ENCODE results near the gene ACTR3. TPM values are rescaled to one million over a fixed set of nuclear protein-coding genes. Genes with fewer than 3 reads are reported as not detected.
A peak's percentile ranks its signal among the peaks of the same experiment; 100 is the strongest.

ACTR3 gene
- total and polyA plus RNA-seq, 2 donors from 2014 or later: 69.3 to 265 TPM

DNA sequence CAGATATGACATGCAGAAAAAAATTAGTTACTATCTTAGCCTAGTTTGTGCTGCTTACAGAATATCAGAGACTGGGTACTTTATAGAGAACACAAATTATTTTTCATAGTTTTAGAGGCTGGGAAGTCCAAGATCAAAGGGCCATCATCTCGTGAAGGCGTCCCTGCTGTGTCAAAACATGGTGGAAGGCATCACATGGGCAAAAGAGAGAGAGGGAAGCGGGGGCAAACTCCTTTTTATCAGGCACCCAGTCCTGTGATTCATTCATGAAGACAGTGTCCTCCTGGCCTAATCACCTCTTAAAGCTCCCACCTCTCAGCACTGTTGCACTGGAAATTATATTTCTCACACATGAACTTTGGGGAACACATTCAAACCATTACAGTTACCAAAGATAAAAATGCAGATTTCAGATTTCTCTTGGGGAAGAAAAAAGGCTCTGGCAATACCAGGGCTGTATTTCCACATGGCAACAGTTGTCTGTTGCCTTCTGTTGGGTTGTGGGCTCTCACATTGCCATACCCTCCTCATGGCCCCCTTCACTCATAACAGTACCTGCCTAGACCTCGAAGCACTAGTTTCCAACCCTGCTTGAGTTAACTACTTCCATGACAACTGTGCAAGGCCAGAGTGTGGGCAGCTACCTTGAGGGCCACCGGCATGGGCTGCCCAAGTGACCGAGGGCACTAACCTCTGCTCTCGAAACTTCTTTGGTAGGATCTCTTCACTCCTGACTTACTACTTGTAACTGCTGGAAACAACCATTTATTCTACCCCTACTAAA lies 2.7 kb upstream of the ACTR3 start:
- TF ChIP-seq, protein P1, sequence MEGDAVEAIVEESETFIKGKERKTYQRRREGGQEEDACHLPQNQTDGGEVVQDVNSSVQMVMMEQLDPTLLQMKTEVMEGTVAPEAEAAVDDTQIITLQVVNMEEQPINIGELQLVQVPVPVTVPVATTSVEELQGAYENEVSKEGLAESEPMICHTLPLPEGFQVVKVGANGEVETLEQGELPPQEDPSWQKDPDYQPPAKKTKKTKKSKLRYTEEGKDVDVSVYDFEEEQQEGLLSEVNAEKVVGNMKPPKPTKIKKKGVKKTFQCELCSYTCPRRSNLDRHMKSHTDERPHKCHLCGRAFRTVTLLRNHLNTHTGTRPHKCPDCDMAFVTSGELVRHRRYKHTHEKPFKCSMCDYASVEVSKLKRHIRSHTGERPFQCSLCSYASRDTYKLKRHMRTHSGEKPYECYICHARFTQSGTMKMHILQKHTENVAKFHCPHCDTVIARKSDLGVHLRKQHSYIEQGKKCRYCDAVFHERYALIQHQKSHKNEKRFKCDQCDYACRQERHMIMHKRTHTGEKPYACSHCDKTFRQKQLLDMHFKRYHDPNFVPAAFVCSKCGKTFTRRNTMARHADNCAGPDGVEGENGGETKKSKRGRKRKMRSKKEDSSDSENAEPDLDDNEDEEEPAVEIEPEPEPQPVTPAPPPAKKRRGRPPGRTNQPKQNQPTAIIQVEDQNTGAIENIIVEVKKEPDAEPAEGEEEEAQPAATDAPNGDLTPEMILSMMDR (IDR thresholded peaks at IDR 0.05; ENCODE audit: borderline replicate concordance, extremely low read depth, insufficient read depth): no peak
- Histone ChIP-seq H3K9me3 (ENCODE audit: control insufficient read depth in 2 of 3, insufficient read depth in 1 of 3, low read length in 3 of 3) (no peaks in the 10 kb centered on the region), H3K4me1 (ENCODE audit: control insufficient read depth in 2 of 3, insufficient read depth in 2 of 3, low read depth in 1 of 3, low read length in 3 of 3) (peaks cover 3 to 21% (median 13%) of the 10 kb centered on the region in 3 donors), H3K4me3 (ENCODE audit: low read length in 3 of 3) (no peak overlapping the region), H3K27ac (ENCODE audit: low read depth in 2 of 2, low read length in 2 of 2) (peak overlapping the region in 1 of 2 donors; percentile 37), H3K27me3 (ENCODE audit: control insufficient read depth, insufficient read depth, low read length) (no peaks in the 10 kb centered on the region), H3K9ac (ENCODE audit: low read length in 3 of 3) (no peak overlapping the region), H3K36me3 (ENCODE audit: control insufficient read depth in 2 of 3, insufficient read depth in 3 of 3, low read length in 3 of 3) (no peaks in the 10 kb centered on the region)
- FAIRE-seq (no peak), DNase-seq (no peak)
- intact Hi-C loops (cut with DNase I): no loop called here

DNA sequence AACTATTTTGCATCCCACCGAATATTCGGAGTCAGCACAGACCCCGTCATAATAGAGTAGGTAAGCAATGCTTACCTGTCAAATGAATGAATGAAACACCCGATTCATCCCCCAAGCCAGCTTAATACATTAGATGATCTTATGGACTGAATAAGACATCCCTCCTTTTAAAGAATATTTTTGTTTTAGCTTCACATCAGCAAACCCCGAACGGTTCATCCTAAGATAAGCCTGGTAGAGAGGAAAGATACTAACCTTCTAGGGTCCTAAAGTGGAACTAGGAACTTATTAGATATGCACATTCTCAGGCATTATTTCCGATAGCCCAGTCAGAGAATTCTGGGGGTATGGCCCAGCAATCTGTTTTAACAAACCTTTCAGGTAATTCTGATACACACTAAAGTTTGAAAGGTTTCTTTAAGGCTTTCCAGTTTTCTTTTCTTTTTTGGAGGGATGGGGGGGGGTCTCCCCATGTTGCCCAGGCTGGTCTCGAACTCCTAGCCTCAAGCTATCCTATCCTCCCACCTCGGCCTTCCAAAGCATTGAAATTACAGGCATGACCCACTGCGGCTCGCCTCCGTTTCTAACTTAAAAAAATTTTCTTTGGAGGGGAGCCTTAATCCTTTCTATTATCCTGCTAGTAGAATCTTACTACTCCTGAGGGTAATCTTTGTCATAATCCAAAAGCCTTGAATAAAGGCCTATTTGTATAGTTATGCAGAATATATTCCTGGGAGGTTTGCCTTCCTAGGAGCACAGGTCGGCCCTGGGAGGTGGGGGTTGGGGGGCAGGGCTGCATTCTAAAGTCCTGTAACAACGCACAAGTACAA lies 1.0 kb upstream of the ACTR3 start:
- no peaks in the 10 kb centered on the region for H3K9me3 ChIP-seq (ENCODE audit: control insufficient read depth in 2 of 3, insufficient read depth in 1 of 3, low read length in 3 of 3)
- H3K4me3 ChIP-seq (ENCODE audit: low read length in 3 of 3): peak overlapping the region; percentile 86 to 97 (median 92)
- TF ChIP-seq, protein P1 (IDR thresholded peaks at IDR 0.05; ENCODE audit: borderline replicate concordance, extremely low read depth, insufficient read depth): no peak
- peaks cover 3 to 22% (median 14%) of the 10 kb centered on the region in 3 donors for H3K4me1 ChIP-seq (ENCODE audit: control insufficient read depth in 2 of 3, insufficient read depth in 2 of 3, low read depth in 1 of 3, low read length in 3 of 3)
- no peaks in the 10 kb centered on the region for H3K36me3 ChIP-seq (ENCODE audit: control insufficient read depth in 2 of 3, insufficient read depth in 3 of 3, low read length in 3 of 3)
- intact Hi-C loops (cut with DNase I): no loop called here
- DNase-seq (peak in 3 of 5 donors; percentile 8 to 88 (median 82)), FAIRE-seq (no peak)
- H3K27ac ChIP-seq (ENCODE audit: low read depth in 2 of 2, low read length in 2 of 2): peak overlapping the region; percentile 79 to 95
- no peaks in the 10 kb centered on the region for H3K27me3 ChIP-seq (ENCODE audit: control insufficient read depth, insufficient read depth, low read length)
- H3K9ac ChIP-seq (ENCODE audit: low read length in 3 of 3): peak overlapping the region; percentile 92 to 97 (median 93)

DNA sequence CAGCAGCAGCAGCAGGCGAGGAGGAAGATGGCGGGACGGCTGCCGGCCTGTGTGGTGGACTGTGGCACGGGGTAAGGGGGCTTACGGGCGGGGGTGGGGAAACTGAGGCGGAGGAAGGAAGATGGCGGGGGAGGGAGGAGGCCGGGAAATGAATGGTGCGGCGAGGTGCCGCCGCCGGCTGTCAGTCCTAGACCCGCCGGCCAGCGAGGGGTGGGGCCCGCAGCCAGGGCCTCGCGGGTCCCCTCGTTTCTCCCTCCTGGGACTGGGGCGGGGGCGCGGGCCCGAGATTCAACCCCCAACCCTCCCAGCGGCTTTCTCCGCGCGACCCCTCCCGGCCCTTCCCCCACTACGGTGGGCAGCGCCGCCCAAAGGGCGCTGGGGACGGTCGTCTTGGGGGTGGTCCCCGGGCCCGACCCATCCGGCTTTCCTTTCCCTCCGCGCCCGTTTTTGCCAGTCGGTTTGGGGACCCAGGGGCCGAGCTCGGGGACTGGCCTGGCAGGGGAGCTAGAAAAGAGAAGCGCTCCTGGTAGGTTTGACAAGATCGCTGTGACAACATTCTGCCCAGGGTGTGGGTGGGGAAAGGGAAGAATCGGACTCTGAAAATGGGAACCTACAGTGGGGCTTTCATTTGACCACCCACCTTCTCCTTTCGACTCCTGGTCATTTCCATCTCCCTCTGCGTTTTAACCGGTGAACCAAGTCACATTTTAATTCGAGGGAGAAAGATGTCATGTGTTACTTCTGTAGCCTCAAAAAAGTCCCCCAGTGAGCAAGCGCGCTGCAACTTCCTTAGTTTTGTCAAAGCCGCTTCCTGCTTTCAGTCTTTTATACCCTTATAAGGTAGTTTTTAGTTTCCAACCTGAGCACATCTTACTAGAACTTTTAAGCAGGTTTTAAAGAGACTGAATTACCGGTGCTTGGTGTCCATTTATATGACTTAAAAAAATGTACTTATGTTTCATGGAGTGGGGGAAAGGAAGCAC lies 655 bp downstream of the ACTR3 start:
- no peaks in the 10 kb centered on the region for H3K9me3 ChIP-seq (ENCODE audit: control insufficient read depth in 2 of 3, insufficient read depth in 1 of 3, low read length in 3 of 3)
- no peaks in the 10 kb centered on the region for H3K36me3 ChIP-seq (ENCODE audit: control insufficient read depth in 2 of 3, insufficient read depth in 3 of 3, low read length in 3 of 3)
- peaks cover 3 to 25% (median 14%) of the 10 kb centered on the region in 3 donors for H3K4me1 ChIP-seq (ENCODE audit: control insufficient read depth in 2 of 3, insufficient read depth in 2 of 3, low read depth in 1 of 3, low read length in 3 of 3)
- H3K9ac ChIP-seq (ENCODE audit: low read length in 3 of 3): peak overlapping the region; percentile 63 to 93 (median 72)
- peak overlapping the region; percentile 98 to 99 for H3K27ac ChIP-seq (ENCODE audit: low read depth in 2 of 2, low read length in 2 of 2)
- TF ChIP-seq, protein P1 (IDR thresholded peaks at IDR 0.05; ENCODE audit: borderline replicate concordance, extremely low read depth, insufficient read depth): no peak
- no peak for FAIRE-seq
- intact Hi-C loops (cut with DNase I): no loop called here
- H3K27me3 ChIP-seq (ENCODE audit: control insufficient read depth, insufficient read depth, low read length): no peaks in the 10 kb centered on the region
- peak overlapping the region; percentile 81 to 97 (median 93) for H3K4me3 ChIP-seq (ENCODE audit: low read length in 3 of 3)
- peak; percentile 59 to 89 (median 84) for DNase-seq
